CD4-positive, alpha-beta T cell treated with Interleukin-17A for 1 hour (primary cell): ENCODE measurements around the gene SERF2.
A peak's percentile ranks its signal among the peaks of the same experiment; 100 is the strongest.

Source experiments
- DNase-seq: peaks from one replicate; pipeline ENCODE4 v3.0.0-alpha.2; 2020

The SERF2 gene

DNA sequence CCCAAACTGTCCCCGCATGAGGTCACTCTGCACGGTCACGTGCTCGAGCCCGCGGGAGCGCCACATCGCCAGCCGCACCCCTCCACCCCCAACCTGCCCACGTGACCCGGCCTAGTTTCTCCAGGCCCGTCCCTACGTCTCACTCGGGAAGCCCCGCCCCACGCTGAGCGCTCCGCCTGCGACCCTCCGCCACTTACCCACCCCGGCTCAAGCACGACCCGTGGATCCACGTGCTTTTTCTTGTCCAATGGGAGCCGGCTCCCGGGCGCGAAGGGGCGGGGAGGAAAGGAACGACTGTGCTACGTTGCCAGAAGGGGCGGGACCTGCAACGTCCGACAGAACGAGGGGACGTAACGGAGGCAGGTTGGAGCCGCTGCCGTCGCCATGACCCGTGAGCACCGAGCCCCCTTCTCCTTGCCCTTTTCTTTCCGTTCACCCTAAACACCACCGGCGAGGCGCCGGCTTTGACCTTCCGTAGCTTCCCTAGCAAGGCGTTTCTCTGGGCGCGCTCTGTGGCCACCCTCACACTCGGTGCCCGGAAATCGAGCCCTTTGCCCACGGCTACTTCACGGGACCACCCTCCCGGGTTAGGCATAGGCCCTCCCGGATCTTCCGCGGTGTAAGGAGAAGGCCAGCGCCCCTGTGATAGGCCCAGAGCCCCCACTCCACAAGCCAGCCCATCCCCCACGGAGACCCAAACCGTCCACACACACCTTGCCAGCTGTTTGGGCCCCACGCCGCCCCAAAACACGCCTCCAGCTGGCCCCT is at the start of gene SERF2:
TSS of gene SERF2 (plus strand) at position 328 of the 768 bp plus-strand sequence. CDS start at position 385, 57 bp downstream.
- DNase-seq: peak; percentile 100

DNA sequence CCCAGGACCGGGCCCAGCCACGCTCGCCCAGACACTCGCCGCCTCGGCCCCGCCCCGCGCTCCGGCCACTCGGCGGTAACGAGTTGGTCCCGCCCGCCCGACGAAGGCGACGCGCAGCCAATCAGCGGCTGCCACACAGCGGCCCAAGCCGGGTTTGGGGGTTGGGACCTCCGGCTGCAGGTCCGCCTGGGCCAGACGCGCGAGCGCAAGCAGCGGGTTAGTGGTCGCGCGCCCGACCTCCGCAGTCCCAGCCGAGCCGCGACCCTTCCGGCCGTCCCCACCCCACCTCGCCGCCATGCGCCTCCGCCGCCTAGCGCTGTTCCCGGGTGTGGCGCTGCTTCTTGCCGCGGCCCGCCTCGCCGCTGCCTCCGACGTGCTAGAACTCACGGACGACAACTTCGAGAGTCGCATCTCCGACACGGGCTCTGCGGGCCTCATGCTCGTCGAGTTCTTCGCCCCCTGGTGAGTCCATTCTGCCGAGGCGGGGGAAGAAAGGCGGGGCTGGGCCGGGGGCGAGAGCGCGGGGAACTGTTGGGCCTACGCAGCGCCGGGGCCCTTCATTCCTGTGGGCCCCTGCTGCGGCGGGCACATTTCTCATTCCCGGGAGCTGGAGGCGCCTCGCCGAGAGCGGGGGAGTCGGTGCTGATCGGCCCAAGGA is 45.7 kb upstream of the SERF2 start, which contains the start of gene PDIA3:
TSS of gene PDIA3 (plus strand) at position 194 of the 658 bp plus-strand sequence. CDS start at position 296, 102 bp downstream.
- peak; percentile 89 for DNase-seq

DNA sequence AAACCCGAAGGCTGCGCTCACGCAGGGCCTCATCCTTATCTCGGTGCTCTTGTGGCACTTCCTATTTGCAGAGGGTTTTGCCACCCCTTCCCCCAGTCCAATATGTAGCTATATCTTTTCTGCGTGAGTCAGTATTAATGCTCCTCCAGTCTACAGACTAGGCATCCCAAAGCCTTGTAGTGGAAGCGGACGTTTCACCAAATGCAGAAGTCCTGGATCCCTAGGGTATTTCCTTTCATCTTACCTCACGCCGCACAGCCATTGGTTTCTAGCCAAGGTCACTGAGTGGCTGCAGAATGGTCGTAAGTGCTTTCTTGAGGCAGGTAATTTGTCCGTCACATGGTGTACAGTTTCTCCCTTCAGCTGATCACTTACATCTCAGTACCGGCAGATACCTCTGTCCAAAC is 45.2 kb upstream of the SERF2 start:
- peak; percentile 49 for DNase-seq

DNA sequence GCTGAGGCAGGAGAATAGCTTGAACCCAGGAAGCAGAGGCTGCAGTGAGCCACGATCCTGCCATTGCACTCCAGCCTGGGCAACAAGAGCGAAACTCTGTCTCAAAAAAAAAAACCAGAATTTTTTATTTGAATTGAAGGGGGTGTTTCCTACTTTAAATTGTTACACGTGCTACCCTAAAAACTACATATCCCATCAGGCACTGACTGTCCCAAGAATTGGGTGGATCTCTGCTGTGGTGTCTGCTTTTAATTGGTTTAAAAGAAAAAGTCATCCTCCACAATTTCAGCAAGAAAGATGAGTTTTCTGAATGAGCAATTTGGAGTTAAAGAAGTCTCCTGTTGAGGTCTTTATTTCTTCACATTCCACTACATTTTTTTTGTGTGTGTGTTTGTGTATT is 43.7 kb upstream of the SERF2 start:
- peak; percentile 67 for DNase-seq

DNA sequence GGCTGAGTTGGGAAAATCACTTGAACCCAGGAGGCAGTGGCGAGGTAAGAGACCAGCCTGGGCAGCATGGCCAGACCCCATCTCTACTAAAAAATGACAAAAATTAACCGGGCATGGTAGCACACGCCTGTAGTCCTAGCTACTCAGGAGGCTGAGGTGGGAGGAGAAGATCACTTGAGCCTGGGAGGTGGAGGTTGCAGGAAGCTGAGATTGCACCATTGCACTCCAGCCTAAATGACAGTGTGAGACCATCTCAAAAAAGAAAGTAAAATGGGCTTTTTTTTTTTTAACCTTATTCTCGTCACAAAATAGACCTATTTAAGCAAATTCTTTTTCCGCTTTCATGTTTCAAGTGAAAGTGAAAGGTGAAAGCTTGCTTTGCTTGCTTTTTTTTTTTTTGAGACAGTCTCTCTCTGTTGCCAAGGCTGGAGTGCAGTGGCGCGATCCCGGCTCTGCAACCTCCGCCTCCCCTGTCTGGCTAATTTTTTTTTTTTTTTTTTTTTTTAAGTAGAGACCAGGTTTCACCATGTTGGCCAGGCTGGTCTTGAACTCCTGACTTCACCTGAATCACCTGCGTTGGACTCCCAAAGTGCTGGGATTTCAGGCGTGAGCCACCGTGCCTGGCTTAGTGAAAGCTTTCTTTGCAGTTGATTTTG is 42.3 kb upstream of the SERF2 start:
- DNase-seq: peak; percentile 82

DNA sequence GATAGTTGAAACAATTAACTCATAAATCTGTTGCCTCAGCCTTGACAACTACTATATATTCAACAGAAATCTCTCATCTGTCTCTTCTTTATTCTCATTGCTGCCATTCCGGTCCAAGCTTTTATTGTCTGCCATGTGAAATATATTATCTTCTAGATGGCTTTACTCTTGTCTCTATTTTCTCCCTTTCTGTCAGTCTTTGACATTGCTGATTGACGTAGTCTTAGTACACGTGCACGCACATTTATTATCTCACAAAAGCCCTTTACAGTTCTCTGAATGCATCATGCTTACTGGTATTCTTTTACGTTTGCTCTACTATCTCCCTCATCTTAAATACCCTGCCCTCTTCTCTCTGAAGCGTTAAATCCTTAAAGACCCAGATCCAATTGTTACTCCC is 40.2 kb upstream of the SERF2 start:
- DNase-seq: no peak

DNA sequence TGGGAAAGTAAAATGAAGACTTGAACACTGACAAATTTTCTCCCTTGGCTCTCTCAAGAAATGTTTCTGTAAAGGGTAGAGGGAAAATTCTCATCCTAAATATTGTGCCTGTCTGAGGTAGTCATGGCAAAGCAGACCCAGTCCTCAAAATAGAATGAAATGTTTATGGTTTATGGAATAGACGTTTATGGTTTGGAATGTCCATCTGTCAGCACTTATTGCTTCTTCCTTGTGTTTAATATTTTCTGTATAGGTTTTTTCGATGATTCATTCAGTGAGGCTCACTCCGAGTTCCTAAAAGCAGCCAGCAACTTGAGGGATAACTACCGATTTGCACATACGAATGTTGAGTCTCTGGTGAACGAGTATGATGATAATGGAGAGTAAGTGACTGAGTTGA is 29.3 kb upstream of the SERF2 start:
- DNase-seq: no peak

DNA sequence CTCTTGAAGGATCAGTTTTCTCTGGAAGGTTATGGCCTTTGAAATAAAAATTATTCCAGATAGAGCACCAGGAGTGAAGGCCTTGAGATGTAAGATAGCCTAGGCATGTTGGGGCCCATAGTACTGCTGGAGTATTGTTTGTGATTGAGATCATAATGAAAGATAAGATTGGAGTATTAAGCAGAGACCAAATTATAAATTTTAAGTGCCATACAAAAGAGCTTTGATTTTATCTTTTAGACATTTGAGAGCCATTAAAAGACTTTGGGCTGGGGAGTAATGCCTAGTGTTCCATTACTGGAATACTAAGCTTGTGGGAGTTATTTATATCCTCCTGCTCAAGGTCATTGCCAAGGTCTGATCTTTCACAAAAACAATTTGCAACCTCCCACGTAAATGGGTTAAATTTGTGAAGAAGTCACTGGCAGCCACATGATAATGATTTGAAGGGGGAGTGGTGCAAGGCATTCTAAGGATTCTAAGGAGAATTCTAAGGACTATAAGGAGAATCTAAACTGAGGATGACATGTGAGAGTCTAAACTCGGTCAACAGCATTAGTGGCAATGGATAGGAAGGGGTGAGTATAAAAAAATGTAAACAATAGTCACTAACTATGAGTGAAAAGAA is 28.2 kb upstream of the SERF2 start:
- no peak for DNase-seq

DNA sequence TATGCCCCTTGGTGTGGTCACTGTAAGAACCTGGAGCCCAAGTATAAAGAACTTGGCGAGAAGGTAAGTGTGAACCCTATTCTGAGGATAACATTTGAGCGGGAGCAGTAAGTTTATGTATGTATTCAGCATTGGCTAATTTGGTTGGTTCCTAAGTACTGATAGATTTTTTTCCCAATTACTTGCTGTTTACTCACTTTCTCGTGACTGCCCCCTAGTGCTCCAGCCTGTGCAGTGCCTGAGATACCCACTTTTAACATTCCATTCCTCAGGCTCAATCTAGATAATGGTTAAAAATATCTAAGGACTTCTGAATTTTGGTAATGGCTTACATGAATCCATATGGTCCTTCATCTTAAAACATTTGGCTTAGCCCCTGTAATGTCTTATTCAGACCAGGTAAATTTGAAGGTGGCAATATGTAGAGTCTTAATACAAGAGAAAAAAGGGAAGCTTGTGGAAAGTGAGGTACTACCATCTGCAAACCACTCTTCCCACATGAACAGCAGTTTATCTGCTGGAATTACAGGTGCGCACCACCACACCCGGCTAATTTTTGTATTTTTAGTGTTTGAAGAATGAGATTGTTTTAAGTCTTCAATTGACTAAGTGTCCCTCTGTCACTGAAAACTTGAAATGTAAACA is 22.4 kb upstream of the SERF2 start:
- peak; percentile 71 for DNase-seq

DNA sequence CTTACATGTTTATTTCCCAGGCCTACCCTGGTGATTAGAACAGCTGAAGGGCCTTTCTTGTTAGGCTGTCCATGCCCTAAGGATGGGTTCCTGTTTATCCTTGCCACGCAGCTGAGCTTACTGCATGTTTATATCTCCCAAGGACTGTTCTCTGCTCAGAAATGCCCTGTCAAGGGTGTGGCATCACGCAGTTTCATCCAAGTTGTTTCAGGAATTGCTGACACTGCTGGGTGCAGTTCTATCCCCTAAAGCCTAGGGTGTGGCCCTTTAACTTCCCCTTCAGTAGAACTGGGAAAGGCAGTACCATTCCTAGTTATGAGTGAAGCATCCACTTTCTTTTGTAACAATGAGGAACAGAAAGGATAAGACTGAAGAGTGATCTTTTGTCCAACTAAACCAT is 20.3 kb upstream of the SERF2 start:
- no peak for DNase-seq

DNA sequence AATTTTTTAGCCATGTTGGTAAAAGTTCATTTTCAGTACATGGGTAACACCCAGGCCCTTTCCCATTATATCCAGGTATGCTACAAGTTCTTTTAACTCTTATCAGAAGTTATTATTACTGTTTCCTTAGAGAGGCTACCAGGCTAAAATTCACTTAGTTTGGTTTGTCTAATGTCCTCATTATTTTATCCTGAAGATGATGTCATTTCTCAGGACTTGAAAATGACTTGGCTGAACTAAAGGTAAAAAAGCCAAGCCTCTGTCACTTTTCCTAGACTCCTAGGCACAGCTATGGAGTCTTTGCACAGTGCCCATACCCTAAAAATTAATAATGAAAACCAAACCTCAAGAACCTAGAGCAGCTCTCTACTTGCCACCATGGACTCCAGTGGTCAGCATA is 19.5 kb upstream of the SERF2 start:
- DNase-seq: no peak

DNA sequence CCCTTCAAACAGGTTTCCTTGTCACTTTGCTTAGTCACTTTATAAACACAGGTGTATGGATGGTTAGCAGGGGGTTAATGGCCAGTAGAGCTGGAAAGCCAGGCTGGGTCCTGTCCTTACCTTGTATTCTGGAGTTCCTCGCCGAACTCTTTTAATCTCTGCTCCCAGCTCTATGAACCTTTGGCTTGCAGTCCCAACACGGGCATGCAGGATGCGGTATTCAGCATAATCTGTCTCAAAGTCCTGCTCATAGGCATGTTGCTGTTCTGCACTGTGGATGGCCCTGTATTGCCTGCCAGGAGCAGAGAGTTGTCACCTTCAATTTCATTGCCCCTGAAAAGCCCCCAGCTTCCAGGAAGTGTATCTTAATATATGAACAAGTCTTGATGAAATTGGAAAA is 18.1 kb upstream of the SERF2 start:
- no peak for DNase-seq

DNA sequence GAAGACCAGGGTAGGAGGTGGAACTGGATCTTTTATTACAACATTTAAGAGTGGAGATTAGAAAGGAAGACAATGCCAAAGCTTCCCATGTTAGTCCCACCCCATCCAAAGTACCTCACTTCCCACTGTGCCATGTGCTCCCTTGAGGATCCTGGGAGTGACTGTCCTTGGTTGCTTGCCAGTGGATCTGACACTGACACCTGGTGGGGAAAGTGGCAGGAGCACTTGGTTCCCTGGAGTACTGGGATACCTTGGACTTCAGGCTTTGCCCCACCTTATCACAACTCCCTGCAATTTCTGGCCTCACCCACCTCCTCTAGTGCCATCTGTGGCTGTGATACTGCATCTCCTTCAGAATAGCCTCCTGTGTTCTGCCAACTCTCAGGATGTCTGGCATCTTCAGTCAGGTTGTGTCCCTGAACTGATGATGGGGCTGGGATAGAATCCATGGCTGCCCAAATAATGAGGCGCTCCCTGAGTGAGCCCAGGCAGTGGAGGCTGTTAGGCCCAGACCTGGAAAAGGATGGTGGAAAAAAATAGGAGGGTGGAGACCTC is 16.6 kb upstream of the SERF2 start:
- no peak for DNase-seq

DNA sequence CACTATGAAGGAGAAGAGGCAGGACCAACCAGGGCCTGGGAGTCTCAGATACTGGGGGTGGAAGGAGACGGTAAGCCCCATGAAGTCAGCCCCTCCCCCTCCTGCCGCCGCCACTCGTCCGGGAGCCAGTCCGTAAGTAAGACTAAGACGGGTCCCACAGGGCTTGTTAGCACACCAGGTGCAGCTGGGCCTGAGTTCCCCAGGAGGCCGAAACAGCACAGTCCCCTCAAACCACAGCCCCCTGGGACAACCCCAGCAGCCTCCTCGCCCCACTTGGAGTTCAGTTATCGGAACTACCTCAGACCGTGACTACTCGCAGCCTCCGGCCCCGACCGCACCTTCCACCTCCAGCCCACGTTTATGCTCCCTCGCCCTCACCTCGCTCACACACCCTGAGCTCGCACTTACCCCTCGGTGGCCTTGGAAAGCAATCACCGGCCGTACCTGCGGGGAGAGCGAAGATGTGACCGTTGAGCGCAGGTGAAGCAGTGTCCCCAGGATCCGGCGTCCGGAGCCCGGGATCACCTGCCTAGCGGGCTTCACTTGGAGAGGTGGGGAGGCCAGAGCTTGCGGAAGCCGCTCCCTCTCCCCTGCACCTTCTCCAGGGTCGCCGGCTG is 15.9 kb upstream of the SERF2 start:
- DNase-seq: no peak

DNA sequence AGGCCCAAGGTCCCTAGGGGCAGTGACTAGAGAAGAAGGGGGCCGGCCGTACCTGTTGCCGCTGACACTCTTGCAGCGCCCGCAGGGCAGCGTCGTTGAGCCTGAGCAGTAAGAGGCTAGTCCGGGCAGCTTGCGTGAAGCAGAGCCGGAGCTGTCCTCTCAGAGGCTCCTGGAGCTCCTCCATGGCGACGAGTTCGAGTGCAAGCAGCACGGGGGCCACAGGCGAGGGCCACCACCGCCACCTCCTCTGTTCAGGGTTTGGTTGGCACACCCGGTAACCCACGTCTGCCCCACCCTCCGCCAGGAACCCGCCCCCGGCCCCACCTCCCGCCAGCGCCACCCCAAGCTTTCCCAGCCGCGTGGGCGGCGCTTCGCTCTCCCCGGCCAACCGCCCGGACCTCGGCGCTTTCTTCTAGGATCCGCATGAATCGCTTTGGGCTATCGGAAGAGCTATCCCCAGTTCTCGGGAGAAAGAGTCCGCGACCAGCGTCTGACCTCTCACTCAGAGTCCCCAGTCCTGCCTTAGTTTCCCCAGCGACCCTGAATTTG is 15.3 kb upstream of the SERF2 start, which contains the start of gene ELL3:
TSS of gene ELL3 (minus strand) at position 249 of the 549 bp plus-strand sequence. CDS start at position 184, 65 bp downstream.
- DNase-seq: peak; percentile 82

DNA sequence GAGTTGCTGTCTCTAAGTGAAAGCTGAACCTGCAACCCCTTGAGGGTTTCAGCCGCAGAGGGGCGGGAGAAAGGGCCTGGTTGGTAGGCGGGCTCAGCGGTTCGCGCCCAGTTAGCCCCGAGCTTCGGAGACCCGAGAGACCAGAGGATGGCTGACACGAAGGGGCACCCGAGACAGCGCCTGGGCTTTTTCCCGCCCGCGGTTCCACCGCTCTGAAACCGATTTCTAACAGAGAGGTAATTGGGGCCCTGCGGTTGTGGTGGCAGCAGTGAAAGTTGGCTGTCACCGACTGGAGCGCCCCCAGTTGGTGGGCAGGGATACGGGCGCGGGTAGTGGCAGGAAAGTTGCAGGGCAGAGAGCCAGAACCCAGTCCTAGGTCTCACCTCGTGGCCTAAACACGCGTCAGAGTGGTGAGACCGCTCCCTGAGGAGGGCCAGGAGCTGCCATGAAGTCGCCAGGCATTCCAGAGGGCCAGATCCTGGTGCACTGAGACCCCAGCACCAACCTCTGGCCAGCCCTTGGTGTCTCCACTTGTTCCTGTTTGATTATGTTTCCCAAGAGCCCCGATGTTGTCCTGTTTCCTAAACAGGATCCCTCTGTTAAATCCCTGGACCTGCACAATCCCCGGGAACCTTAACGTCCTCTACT is 14.7 kb upstream of the SERF2 start:
- peak; percentile 88 for DNase-seq

DNA sequence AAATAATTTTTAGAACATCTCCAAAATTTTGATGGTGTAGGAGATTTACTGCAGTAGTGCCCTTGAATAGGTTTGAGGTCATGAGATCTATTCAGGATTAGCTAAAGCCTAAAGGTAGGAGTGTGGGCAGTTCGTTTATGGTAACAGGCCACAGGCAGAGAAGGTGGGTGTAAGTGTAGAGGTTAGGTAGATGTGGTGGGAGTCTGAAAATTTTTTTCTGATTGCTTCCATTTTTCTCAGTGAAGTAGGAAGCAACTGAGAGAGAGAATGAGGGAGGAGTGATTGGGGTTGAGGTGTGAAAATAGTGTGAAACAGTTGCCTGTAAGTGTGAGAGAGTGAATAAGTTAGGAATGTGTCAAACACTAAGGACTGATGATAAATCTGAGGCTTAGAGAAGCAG is 13.1 kb upstream of the SERF2 start:
- no peak for DNase-seq

DNA sequence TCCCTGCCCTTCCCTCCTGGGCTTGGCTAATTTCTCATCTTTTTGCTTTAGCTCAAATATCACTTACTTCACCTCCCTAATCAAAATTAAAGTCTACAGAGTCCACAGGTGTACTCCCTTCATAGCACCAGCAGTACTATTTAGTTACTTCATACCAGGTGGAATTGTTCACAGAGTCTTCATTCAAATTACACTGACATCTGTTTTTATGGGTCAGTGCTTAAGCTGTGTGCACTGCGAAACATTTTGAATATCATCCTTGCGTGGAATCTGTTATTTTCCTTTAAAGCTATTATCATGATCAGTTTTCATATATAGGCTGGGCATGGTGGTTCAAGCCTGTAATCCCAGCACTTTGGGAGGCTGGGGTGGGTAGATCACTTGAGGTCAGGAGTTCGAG is 2.7 kb upstream of the SERF2 start:
- no peak for DNase-seq

DNA sequence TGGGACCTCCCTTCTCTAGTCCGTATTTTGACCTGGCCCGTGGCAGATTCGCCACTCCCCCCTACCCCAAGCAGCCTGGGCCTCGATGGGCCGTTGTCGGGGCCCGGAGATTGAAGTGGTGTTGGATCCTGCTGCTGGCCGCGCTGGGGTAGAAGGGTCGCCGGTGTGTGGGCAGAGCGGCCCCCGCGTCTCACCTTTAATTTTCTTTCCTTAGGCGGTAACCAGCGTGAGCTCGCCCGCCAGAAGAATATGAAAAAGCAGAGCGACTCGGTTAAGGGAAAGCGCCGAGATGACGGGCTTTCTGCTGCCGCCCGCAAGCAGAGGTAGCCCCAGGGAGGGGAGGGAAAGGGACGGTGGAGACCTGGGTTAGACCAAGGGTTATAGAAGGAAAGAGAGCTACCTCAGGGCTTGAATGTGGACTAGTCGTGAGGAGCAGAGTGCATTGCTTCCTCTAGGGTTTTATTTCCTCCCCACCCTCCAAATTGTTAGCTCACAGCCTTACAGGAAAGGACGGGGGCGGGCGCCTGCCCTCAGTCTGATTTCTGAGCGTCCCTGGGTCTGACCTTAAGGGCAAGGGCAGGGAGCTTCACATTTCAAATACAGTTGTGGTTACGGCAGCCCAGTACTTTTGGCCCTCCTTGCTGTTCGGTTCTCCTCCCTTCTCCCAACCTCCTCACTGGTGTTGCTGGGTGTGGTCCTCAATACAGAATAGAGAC is 799 bp downstream of the SERF2 start:
- DNase-seq: peak; percentile 59

DNA sequence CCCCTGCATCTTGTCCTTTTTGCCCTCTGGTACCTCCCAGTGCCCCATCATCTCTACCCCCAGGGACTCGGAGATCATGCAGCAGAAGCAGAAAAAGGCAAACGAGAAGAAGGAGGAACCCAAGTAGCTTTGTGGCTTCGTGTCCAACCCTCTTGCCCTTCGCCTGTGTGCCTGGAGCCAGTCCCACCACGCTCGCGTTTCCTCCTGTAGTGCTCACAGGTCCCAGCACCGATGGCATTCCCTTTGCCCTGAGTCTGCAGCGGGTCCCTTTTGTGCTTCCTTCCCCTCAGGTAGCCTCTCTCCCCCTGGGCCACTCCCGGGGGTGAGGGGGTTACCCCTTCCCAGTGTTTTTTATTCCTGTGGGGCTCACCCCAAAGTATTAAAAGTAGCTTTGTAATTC is 1.5 kb downstream of the SERF2 start:
- DNase-seq: no peak
